Measurements from ENCODE around the gene ARID1B. TPM values are rescaled to one million over a fixed set of nuclear protein-coding genes. Genes with fewer than 3 reads are reported as not detected.

ARID1B gene
- total RNA-seq, 1 donor from 2014 or later: 62.1 TPM

DNA sequence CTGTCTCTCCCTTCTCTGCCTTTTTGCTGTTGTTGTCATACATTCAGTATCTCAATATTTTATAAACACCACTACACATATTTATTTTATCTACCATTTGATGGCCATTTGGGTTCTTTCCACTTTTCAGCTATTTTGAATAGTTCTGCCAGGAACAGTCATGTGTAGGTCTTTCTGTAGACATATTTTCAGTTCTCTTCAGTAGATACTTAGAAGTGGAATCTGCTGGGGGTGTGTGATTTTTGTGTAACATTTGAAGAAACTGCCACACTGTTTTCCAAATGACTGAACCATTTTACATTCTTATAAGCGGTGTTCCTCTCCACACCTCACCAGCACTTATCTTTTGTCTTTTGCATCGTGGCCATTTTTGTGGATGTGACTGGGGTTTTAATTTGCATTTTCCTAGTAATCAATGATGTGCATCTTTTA lies 197.7 kb downstream of the ARID1B start:
- H3K9me3 ChIP-seq (ENCODE audit: low read depth): no peaks in the 10 kb centered on the region
- H3K36me3 ChIP-seq: no peaks in the 10 kb centered on the region
- Mint-ChIP-seq H3K27me3 (ENCODE audit: insufficient read depth, low read depth) (peaks cover 5% of the 10 kb centered on the region), H3K36me3 (peaks cover 7% of the 10 kb centered on the region), H3K4me1 (peaks cover 35% of the 10 kb centered on the region), H3K4me3 (no peak overlapping the region), H3K27ac (no peak overlapping the region), H3K9me3 (peaks cover 7% of the 10 kb centered on the region)
- no peak overlapping the region for H3K27ac ChIP-seq
- H3K4me1 ChIP-seq: peaks cover 39% of the 10 kb centered on the region
- DNase-seq (ENCODE audit: low spot score): no peak
- H4K20me1 ChIP-seq (ENCODE audit: low read depth): peaks cover 81% of the 10 kb centered on the region
- H3K4me2 ChIP-seq: no peak overlapping the region
- H3K79me2 ChIP-seq (ENCODE audit: low read depth): peaks cover 100% of the 10 kb centered on the region
- no peaks in the 10 kb centered on the region for H3K27me3 ChIP-seq
- no peak overlapping the region for H3K4me3 ChIP-seq
- H2AFZ ChIP-seq (replicated peaks): no peak overlapping the region
- no peak overlapping the region for H3K9ac ChIP-seq
- TF ChIP-seq, protein P1, sequence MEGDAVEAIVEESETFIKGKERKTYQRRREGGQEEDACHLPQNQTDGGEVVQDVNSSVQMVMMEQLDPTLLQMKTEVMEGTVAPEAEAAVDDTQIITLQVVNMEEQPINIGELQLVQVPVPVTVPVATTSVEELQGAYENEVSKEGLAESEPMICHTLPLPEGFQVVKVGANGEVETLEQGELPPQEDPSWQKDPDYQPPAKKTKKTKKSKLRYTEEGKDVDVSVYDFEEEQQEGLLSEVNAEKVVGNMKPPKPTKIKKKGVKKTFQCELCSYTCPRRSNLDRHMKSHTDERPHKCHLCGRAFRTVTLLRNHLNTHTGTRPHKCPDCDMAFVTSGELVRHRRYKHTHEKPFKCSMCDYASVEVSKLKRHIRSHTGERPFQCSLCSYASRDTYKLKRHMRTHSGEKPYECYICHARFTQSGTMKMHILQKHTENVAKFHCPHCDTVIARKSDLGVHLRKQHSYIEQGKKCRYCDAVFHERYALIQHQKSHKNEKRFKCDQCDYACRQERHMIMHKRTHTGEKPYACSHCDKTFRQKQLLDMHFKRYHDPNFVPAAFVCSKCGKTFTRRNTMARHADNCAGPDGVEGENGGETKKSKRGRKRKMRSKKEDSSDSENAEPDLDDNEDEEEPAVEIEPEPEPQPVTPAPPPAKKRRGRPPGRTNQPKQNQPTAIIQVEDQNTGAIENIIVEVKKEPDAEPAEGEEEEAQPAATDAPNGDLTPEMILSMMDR (IDR thresholded peaks at IDR 0.05): no peak
- no peak for TF ChIP-seq EZH2 (IDR thresholded peaks at IDR 0.05)
- no peak for TF ChIP-seq EZH2phosphoT487 (IDR thresholded peaks at IDR 0.05)
- H3F3A ChIP-seq (ENCODE audit: low read depth): no peaks in the 10 kb centered on the region

DNA sequence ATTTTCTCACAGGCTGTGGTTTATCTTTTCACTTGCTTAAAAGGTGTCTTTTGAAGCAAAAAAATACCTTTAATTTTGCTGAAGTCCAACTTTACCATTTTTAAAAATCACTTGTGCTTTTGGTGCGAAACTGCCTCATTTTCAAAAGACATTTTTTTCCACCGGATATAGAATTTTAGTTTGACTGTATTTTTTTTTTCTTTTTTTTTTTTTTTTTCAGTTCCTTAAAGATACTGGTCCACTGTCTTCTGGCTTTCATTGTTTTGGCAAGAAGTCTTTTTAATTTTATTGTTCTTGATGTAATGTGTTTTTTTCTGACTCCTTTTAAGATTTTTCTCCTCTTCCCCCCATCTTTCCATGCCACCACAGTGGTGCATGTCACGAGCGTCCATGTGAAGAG lies 198.2 kb downstream of the ARID1B start:
- TF ChIP-seq, protein P1 (IDR thresholded peaks at IDR 0.05): no peak
- TF ChIP-seq EZH2 (IDR thresholded peaks at IDR 0.05) (no peak), EZH2phosphoT487 (IDR thresholded peaks at IDR 0.05) (no peak)
- Mint-ChIP-seq H3K27me3 (ENCODE audit: insufficient read depth, low read depth) (peaks cover 5% of the 10 kb centered on the region), H3K9me3 (peaks cover 7% of the 10 kb centered on the region), H3K27ac (no peak overlapping the region), H3K36me3 (peaks cover 7% of the 10 kb centered on the region), H3K4me1 (peaks cover 41% of the 10 kb centered on the region), H3K4me3 (no peak overlapping the region)
- H3K27ac ChIP-seq: no peak overlapping the region
- H2AFZ ChIP-seq (replicated peaks): no peak overlapping the region
- no peaks in the 10 kb centered on the region for H3F3A ChIP-seq (ENCODE audit: low read depth)
- peaks cover 100% of the 10 kb centered on the region for H3K79me2 ChIP-seq (ENCODE audit: low read depth)
- no peaks in the 10 kb centered on the region for H3K9me3 ChIP-seq (ENCODE audit: low read depth)
- DNase-seq (ENCODE audit: low spot score): no peak
- no peak overlapping the region for H3K9ac ChIP-seq
- no peaks in the 10 kb centered on the region for H3K36me3 ChIP-seq
- peaks cover 81% of the 10 kb centered on the region for H4K20me1 ChIP-seq (ENCODE audit: low read depth)
- H3K4me1 ChIP-seq: peaks cover 41% of the 10 kb centered on the region
- no peak overlapping the region for H3K4me3 ChIP-seq
- H3K27me3 ChIP-seq: no peaks in the 10 kb centered on the region
- H3K4me2 ChIP-seq: no peak overlapping the region

DNA sequence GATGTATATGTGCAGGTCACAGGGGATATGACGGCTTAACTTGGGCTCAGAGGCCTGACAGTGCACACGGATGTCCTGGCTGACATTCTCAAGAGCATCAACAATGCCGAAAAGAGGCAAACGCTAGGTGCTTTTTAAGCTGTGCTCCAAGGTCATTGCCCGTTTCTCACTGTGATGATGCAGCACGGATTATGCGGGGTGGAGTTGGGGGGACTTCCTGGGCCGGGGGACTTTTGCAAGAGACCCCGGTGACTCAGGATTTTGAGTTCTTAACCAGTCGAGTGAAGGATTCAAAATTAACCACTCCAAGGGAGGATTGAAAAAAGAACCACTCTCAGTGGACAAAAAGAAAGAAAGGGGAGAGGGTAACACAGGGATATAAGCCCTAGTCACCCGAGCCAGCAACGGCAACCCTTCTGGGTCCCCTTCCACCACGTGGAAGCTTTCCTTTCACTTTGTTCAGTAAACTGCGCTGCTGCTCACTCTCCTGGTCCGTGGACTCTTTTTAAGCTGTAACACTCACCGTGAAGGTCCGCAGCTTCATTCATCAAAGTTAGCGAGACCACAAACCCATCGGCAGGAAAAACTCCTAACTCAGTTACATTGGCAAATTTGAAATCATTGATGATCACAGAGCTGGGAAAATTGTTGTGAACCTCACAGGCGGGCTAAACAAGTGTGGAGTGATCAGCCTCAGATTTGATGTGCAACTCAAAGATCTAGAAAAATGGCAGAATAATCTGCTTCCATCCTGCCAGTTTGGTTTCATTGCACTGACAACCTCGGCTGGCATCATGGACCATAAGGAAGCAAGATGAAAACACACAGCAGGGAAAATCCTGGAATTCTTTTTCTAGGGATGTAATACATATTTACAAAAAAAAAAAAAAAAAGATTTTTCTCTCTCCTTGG lies 199.3 kb downstream of the ARID1B start:
- no peak overlapping the region for H3K9ac ChIP-seq
- Mint-ChIP-seq H3K4me1 (peaks cover 49% of the 10 kb centered on the region), H3K4me3 (no peak overlapping the region), H3K27me3 (ENCODE audit: insufficient read depth, low read depth) (peaks cover 5% of the 10 kb centered on the region), H3K36me3 (peaks cover 7% of the 10 kb centered on the region), H3K9me3 (peaks cover 7% of the 10 kb centered on the region), H3K27ac (no peak overlapping the region)
- no peaks in the 10 kb centered on the region for H3K9me3 ChIP-seq (ENCODE audit: low read depth)
- no peaks in the 10 kb centered on the region for H3K27me3 ChIP-seq
- H4K20me1 ChIP-seq (ENCODE audit: low read depth): peaks cover 81% of the 10 kb centered on the region
- H3K4me3 ChIP-seq: no peak overlapping the region
- H3K36me3 ChIP-seq: no peaks in the 10 kb centered on the region
- peaks cover 47% of the 10 kb centered on the region for H3K4me1 ChIP-seq
- H2AFZ ChIP-seq (replicated peaks): no peak overlapping the region
- H3K79me2 ChIP-seq (ENCODE audit: low read depth): peaks cover 100% of the 10 kb centered on the region
- H3F3A ChIP-seq (ENCODE audit: low read depth): no peaks in the 10 kb centered on the region
- DNase-seq (ENCODE audit: low spot score): peak; percentile 45
- H3K4me2 ChIP-seq: peak overlapping the region; percentile 29
- H3K27ac ChIP-seq: no peak overlapping the region
- TF ChIP-seq, protein P1 (IDR thresholded peaks at IDR 0.05): no peak

Measured in neural progenitor cell (in vitro differentiated cells).